ENCODE data around the gene DOK5.

- TF ChIP-seq ATF2 (IDR thresholded peaks at IDR 0.05; ENCODE audit: low read length) (no peak), MAX (IDR thresholded peaks at IDR 0.05; ENCODE audit: low read depth, low read length) (no peak), JUND (IDR thresholded peaks at IDR 0.05; ENCODE audit: low read depth, low read length) (no peak), POLR2A (IDR thresholded peaks at IDR 0.05; ENCODE audit: low read depth, low read length) (no peak), GABPA (IDR thresholded peaks at IDR 0.05; ENCODE audit: low read depth) (no peak)
These were observed 175.9 kb downstream of the DOK5 start for GRCh38 chr20:54651252-54651651.
